ENCODE results near the gene RPS19BP1. TPM values are rescaled to one million over a fixed set of nuclear protein-coding genes. Genes with fewer than 3 reads are reported as not detected.

RPS19BP1 gene
- total and polyA plus RNA-seq, 12 donors: 31.3 to 222 (median 41.8) TPM

- Histone ChIP-seq H3K4me3 (peak overlapping the region in 1 of 10 donors; percentile 95), H3K27ac (peak overlapping the region in 6 of 10 donors; percentile 97 to 100 (median 100)), H3K27me3 (no peaks in the 10 kb centered on the region), H3K9me3 (no peaks in the 10 kb centered on the region), H3K36me3 (peaks cover 0 to 69% (median 41%) of the 10 kb centered on the region in 9 donors), H3K4me1 (peaks cover 11 to 48% (median 41%) of the 10 kb centered on the region in 9 donors)
- DNase-seq: no peak
- no peak for TF ChIP-seq CTCF (IDR thresholded peaks at IDR 0.05)
- intact Hi-C loops (cut with DNase I): loop anchor here in 3 of 10 donors (2.0 to 10.0 kb wide), 4 partner anchors 15 to 121 kb away; partner anchors contain the start of genes MIEF1 (in 1 of the 3) and TAB1 (in 1 of the 3)
- ATAC-seq: no peak
- 51 to 60% methylated on average over 5 of the region's 5 CpGs for whole genome bisulfite sequencing, 2 donors
Measured at GRCh38 chr22:39518144-39518786, 14.3 kb downstream of the RPS19BP1 start.

- no peaks in the 10 kb centered on the region for H3K27me3 ChIP-seq
- intact Hi-C loops (cut with DNase I): loop anchor here in 3 of 10 donors (5.0 to 10.0 kb wide), 3 partner anchors 55 to 120 kb away; partner anchors contain the start of gene TAB1 (in 1 of the 3)
- no peak for TF ChIP-seq CTCF (IDR thresholded peaks at IDR 0.05)
- peaks cover 5 to 40% (median 33%) of the 10 kb centered on the region in 9 donors for H3K4me1 ChIP-seq
- WGBS, 2 donors: 78 to 85% methylated on average over 3 of the region's 3 CpGs
- H3K9me3 ChIP-seq: no peaks in the 10 kb centered on the region
- ATAC-seq (no peak), DNase-seq (no peak)
- H3K36me3 ChIP-seq: peaks cover 0 to 69% (median 39%) of the 10 kb centered on the region in 9 donors
- no peak overlapping the region for H3K4me3 ChIP-seq
- H3K27ac ChIP-seq: peak overlapping the region in 1 of 10 donors; percentile 100
Measured at GRCh38 chr22:39517470-39517869, 15.1 kb downstream of the RPS19BP1 start.

GRCh38 chr22:39515266-39516050 lies 17.1 kb downstream of the RPS19BP1 start:
- intact Hi-C loops (cut with DNase I): loop anchor here in 3 of 10 donors (5.0 to 10.0 kb wide), 3 partner anchors 53 to 118 kb away; partner anchors contain the start of gene TAB1 (in 1 of the 3)
- TF ChIP-seq CTCF (IDR thresholded peaks at IDR 0.05): no peak

GRCh38 chr22:39514373-39514973 lies 18.1 kb downstream of the RPS19BP1 start:
- peak; percentile 56 to 81 (median 79) for TF ChIP-seq CTCF (IDR thresholded peaks at IDR 0.05)
- no peak overlapping the region for H3K4me3 ChIP-seq
- peaks cover 5 to 34% (median 21%) of the 10 kb centered on the region in 9 donors for H3K4me1 ChIP-seq
- WGBS, 2 donors: 45 to 46% methylated on average over 8 of the region's 8 CpGs
- DNase-seq (peak in 1 of 2 donors; percentile 64), ATAC-seq (peak in 5 of 8 donors; percentile 6 to 48 (median 27))
- no peaks in the 10 kb centered on the region for H3K9me3 ChIP-seq
- H3K27ac ChIP-seq: peak overlapping the region in 1 of 10 donors; percentile 44
- intact Hi-C loops (cut with DNase I): loop anchor here in 3 of 10 donors (5.0 to 10.0 kb wide), 4 partner anchors 72 to 347 kb away; no protein-coding TSS in a partner anchor
- H3K36me3 ChIP-seq: peaks cover 0 to 82% (median 51%) of the 10 kb centered on the region in 9 donors
- no peaks in the 10 kb centered on the region for H3K27me3 ChIP-seq

More at GRCh38 chr22:39515266-39516050, 17.1 kb downstream of the RPS19BP1 start:
- H3K9me3 ChIP-seq: no peaks in the 10 kb centered on the region
- H3K4me3 ChIP-seq: no peak overlapping the region
- H3K4me1 ChIP-seq: peaks cover 5 to 29% (median 21%) of the 10 kb centered on the region in 9 donors
- ATAC-seq (no peak), DNase-seq (no peak)
- WGBS, 2 donors: 87 to 88% methylated on average over 12 of the region's 12 CpGs
- H3K27me3 ChIP-seq: no peaks in the 10 kb centered on the region
- no peak overlapping the region for H3K27ac ChIP-seq
- peaks cover 0 to 72% (median 42%) of the 10 kb centered on the region in 9 donors for H3K36me3 ChIP-seq

All from heart right ventricle (tissue), 16 donors.